Umbilical cord (tissue), 2 donors: ENCODE results near the gene DTX2. TPM values are rescaled to one million over a fixed set of nuclear protein-coding genes. Genes with fewer than 3 reads are reported as not detected.
"Not testable (repeated sequence)": the region's sequence is repeated elsewhere in the genome, so short reads cannot be mapped to it uniquely, and the experiment has no call there.

Experiments used
- DNase-seq: peaks from one replicate; pipeline ENCODE4 v3.0.0-alpha.2; 2015; ENCODE audit warnings: low spot score
- total RNA-seq: library from RNA; depleted of rRNA; stranded (reverse); fragments of >200 nt; gene quantifications from one replicate; pipeline ENCODE4 v1.2.3, GENCODE V29; 2014; ENCODE audit warnings: low replicate concordance; ENCODE audit not compliant: insufficient read depth

Gene DTX2
- total RNA-seq, 1 donor from 2014 or later: 17.1 TPM

GRCh38 chr7:76442664-76443446, 18.7 kb upstream of the DTX2 start:
- not testable (repeated sequence) for DNase-seq

- not testable (repeated sequence) for DNase-seq
Measured at GRCh38 chr7:76443846-76444245, 17.7 kb upstream of the DTX2 start.

GRCh38 chr7:76445577-76446008, 15.9 kb upstream of the DTX2 start:
- peak; percentile 44 for DNase-seq

- not testable (repeated sequence) for DNase-seq
Measured at GRCh38 chr7:76457017-76457416, 4.5 kb upstream of the DTX2 start.

- not testable (repeated sequence) for DNase-seq
Measured at GRCh38 chr7:76458504-76458903, 3.0 kb upstream of the DTX2 start.

GRCh38 chr7:76460767-76461166, 742 bp upstream of the DTX2 start:
- not testable (repeated sequence) for DNase-seq

GRCh38 chr7:76462271-76462882, 868 bp downstream of the DTX2 start:
- DNase-seq: not testable (repeated sequence)

GRCh38 chr7:76464959-76465358, 3.5 kb downstream of the DTX2 start:
- not testable (repeated sequence) for DNase-seq

- DNase-seq: not testable (repeated sequence)
Measured at GRCh38 chr7:76465950-76466349, 4.4 kb downstream of the DTX2 start.

GRCh38 chr7:76467743-76468404, 6.4 kb downstream of the DTX2 start:
- DNase-seq: not testable (repeated sequence)

GRCh38 chr7:76471556-76472221, 10.2 kb downstream of the DTX2 start:
- not testable (repeated sequence) for DNase-seq

- not testable (repeated sequence) for DNase-seq
Measured at GRCh38 chr7:76473097-76473496, 11.6 kb downstream of the DTX2 start.

GRCh38 chr7:76476280-76476679, 14.8 kb downstream of the DTX2 start:
- not testable (repeated sequence) for DNase-seq

GRCh38 chr7:76476742-76477474, 15.4 kb downstream of the DTX2 start:
- not testable (repeated sequence) for DNase-seq

GRCh38 chr7:76479628-76480027, 18.1 kb downstream of the DTX2 start:
- not testable (repeated sequence) for DNase-seq

GRCh38 chr7:76480403-76481253, 19.1 kb downstream of the DTX2 start:
- DNase-seq: not testable (repeated sequence)

- not testable (repeated sequence) for DNase-seq
Measured at GRCh38 chr7:76482660-76483059, 21.2 kb downstream of the DTX2 start.

GRCh38 chr7:76483081-76483480, 21.6 kb downstream of the DTX2 start:
- DNase-seq: not testable (repeated sequence)

- not testable (repeated sequence) for DNase-seq
Measured at GRCh38 chr7:76484456-76484855, 22.9 kb downstream of the DTX2 start.
